K562 (cell line): Measurements from ENCODE around the gene RALGAPA2. TPM values are rescaled to one million over a fixed set of nuclear protein-coding genes. Genes with fewer than 3 reads are reported as not detected.

Experiments
- ATAC-seq: fragments of 200-7000 bp; cut with Tn5 transposase; 3 replicates; pipeline ENCODE4 v1.9.1; 2020; ENCODE audit warnings: moderate library complexity
- BruUV-seq: library from RNA; stranded (reverse); fragments of 400-500 nt; replicated peaks from 2 replicates; lab custom pipeline; 2021; lab: Mats Ljungman, UMichigan
- CTCF ChIA-PET: fragments of 300-600 bp; formaldehyde crosslinking; extraction: SDS; loops from one replicate; lab custom pipeline; 2021; ENCODE audit warnings: low intra/inter-chr PET ratio; lab: Yijun Ruan, JAX
- POLR2A ChIA-PET: fragments of 300-600, 350-650 bp; sonication (Branson Sonifier 250); formaldehyde crosslinking; extraction: SDS; loops from one replicate; lab custom pipeline; 2021; ENCODE audit warnings: antibody characterized with exemption, inconsistent platforms; lab: Yijun Ruan, JAX
- DNase-seq, 4 experiments: peaks; one replicate each; pipeline versions ENCODE4 v3.0.0 to v3.0.0-alpha.2; 2011 to 2018; ENCODE audit warnings: low spot score in 3 of 4, mixed read lengths in 3 of 4; ENCODE audit errors: extremely low read depth in 1 of 4
- FAIRE-seq: peaks from 2 replicates; lab custom pipeline; 2011; peaks lifted over from hg19 to GRCh38; lab: Jason Lieb, UNC
- H2AFZ ChIP-seq: 2 replicates; pipeline ENCODE4 v1.6.0; 2011; ENCODE audit warnings: low read depth, low read length, control low read depth, inconsistent platforms
- H3K27ac ChIP-seq: fragments of 200-600 bp; 3 replicates; pipeline ENCODE4 v1.8.0; 2011; ENCODE audit warnings: low read depth, mild to moderate bottlenecking, control low read depth, inconsistent platforms, low read length, moderate library complexity, mixed read lengths; ENCODE audit errors: extremely low read depth
- H3K27me3 ChIP-seq, 2 experiments: fragments of 300-600 bp in 1 of 2; 2 replicates in 1 of 2; 3 replicates in 1 of 2; pipeline versions ENCODE4 v1.6.0 to v1.8.0; 2011; ENCODE audit warnings: inconsistent platforms in 2 of 2, low read length in 2 of 2, mild to moderate bottlenecking in 1 of 2, mixed read lengths in 1 of 2, moderate library complexity in 1 of 2; ENCODE audit not compliant: control insufficient read depth in 2 of 2, insufficient read depth in 2 of 2
- H3K36me3 ChIP-seq: fragments of 300-600 bp; 3 replicates; pipeline ENCODE4 v1.8.0; 2011; ENCODE audit warnings: mild to moderate bottlenecking, low read length, inconsistent platforms; ENCODE audit not compliant: control insufficient read depth, insufficient read depth
- H3K4me1 ChIP-seq, 2 experiments: fragments of 200-600 bp in 1 of 2; replicated peaks in 1 of 2; 2 replicates in 1 of 2; 3 replicates in 1 of 2; pipeline versions ENCODE4 v1.5.1 to v1.8.0; 2011; ENCODE audit warnings: inconsistent platforms in 2 of 2, low read length in 2 of 2, mild to moderate bottlenecking in 1 of 2, mixed read lengths in 1 of 2, moderate library complexity in 1 of 2; ENCODE audit not compliant: control insufficient read depth in 2 of 2, insufficient read depth in 2 of 2
- H3K4me2 ChIP-seq: 2 replicates; pipeline ENCODE4 v1.6.1; 2011; ENCODE audit warnings: low read length, control low read depth, inconsistent platforms, mixed read lengths; ENCODE audit not compliant: insufficient read depth
- H3K4me3 ChIP-seq: fragments of 200-600 bp; sonication (generic), shearing (Covaris generic); 2 replicates; pipeline ENCODE4 v1.5.1; 2016; ENCODE audit warnings: control low read depth, inconsistent platforms
- H3K79me2 ChIP-seq: fragments of 200-600 bp; 3 replicates; pipeline ENCODE4 v1.8.0; 2011; ENCODE audit warnings: low read length, inconsistent platforms; ENCODE audit not compliant: control insufficient read depth, insufficient read depth
- H3K9ac ChIP-seq, 2 experiments: 2 replicates each; pipeline versions ENCODE4 v1.6.0 to v1.6.1; 2011; ENCODE audit warnings: low read depth in 2 of 2, low read length in 2 of 2, control low read depth in 1 of 2, inconsistent platforms in 1 of 2, mild to moderate bottlenecking in 1 of 2, mixed read lengths in 1 of 2; ENCODE audit not compliant: insufficient read depth in 1 of 2
- H3K9me1 ChIP-seq: one replicate; pipeline ENCODE4 v1.6.0; 2011; ENCODE audit warnings: inconsistent platforms, mild to moderate bottlenecking, low read length, moderate library complexity; ENCODE audit not compliant: control insufficient read depth, insufficient read depth
- H3K9me3 ChIP-seq: replicated peaks from 2 replicates; pipeline ENCODE4 v1.5.1; 2011; ENCODE audit warnings: low read depth, low read length, inconsistent platforms; ENCODE audit not compliant: control insufficient read depth, insufficient read depth
- H4K20me1 ChIP-seq: replicated peaks from 2 replicates; pipeline ENCODE4 v1.6.1; 2011; ENCODE audit warnings: low read length, inconsistent platforms, mixed read lengths; ENCODE audit not compliant: control insufficient read depth, insufficient read depth
- CHD4 ChIP-seq: fragments of 200-600 bp; sonication (generic); IDR thresholded peaks from 3 replicates; pipeline ENCODE4 v1.6.1; 2012; ENCODE audit warnings: low read depth, mild to moderate bottlenecking, mixed read lengths, low read length, inconsistent platforms; ENCODE audit not compliant: insufficient read depth, insufficient replicate concordance, poor library complexity, severe bottlenecking
- ETS1 ChIP-seq: conservative IDR thresholded peaks from 2 replicates; pipeline ENCODE4 v1.6.1; 2011; ENCODE audit warnings: low read depth, mild to moderate bottlenecking, low read length; ENCODE audit not compliant: control insufficient read depth
- HINFP ChIP-seq: fragments of 450-650 bp; conservative IDR thresholded peaks from 2 replicates; pipeline ENCODE4 v1.6.1; 2016; ENCODE audit warnings: missing genetic modification characterization, low read depth, mild to moderate bottlenecking, control low read depth, missing compliant biosample characterization
- MXD1 ChIP-seq: fragments of 250-450 bp; sonication (Bioruptor Pico); IDR thresholded peaks from 2 replicates; pipeline ENCODE4 v1.8.0; 2021; ENCODE audit warnings: borderline replicate concordance, mild to moderate bottlenecking, moderate library complexity; ENCODE audit not compliant: poor library complexity, severe bottlenecking
- PREB ChIP-seq: sonication (generic); formaldehyde crosslinking; IDR thresholded peaks from 2 replicates; pipeline ENCODE4 v1.8.1; 2023; ENCODE audit warnings: mild to moderate bottlenecking, missing genetic modification reagents
- RB1 ChIP-seq: fragments of 450-650 bp; IDR thresholded peaks from 2 replicates; pipeline ENCODE4 v1.6.1; 2017; ENCODE audit warnings: low read depth, mild to moderate bottlenecking
- STAG1 ChIP-seq: sonication (generic); formaldehyde crosslinking; IDR thresholded peaks from 2 replicates; pipeline ENCODE4 v1.5.0; 2020; ENCODE audit warnings: missing genetic modification reagents, borderline replicate concordance
- TRIM28 ChIP-seq: fragments of 450-650 bp; IDR thresholded peaks from 2 replicates; pipeline ENCODE4 v1.6.1; 2017
- XRCC5 ChIP-seq: fragments of 200-400 bp; formaldehyde crosslinking; IDR thresholded peaks from 2 replicates; pipeline ENCODE4 v1.6.1; 2017; ENCODE audit warnings: low read depth, mild to moderate bottlenecking, low read length
- ZFP30 ChIP-seq: fragments of 250-450 bp; sonication (Bioruptor Pico); IDR thresholded peaks from 2 replicates; pipeline ENCODE4 v1.8.0; 2022; ENCODE audit warnings: moderate library complexity, mild to moderate bottlenecking, inconsistent platforms, borderline replicate concordance
- ZNF23 ChIP-seq: fragments of 250-450 bp; sonication (Bioruptor Pico); IDR thresholded peaks from 2 replicates; pipeline ENCODE4 v1.4.0; 2020; ENCODE audit warnings: mild to moderate bottlenecking
- ZNF3 ChIP-seq: fragments of 250-450 bp; sonication (Bioruptor Pico); IDR thresholded peaks from 2 replicates; pipeline ENCODE4 v1.5.0; 2021; ENCODE audit warnings: mild to moderate bottlenecking, moderate library complexity
- ZNF561 ChIP-seq: fragments of 450-650 bp; formaldehyde crosslinking; conservative IDR thresholded peaks from 2 replicates; pipeline ENCODE4 v1.4.0; 2020; ENCODE audit warnings: mild to moderate bottlenecking, moderate library complexity
- ZNF668 ChIP-seq: fragments of 250-450 bp; sonication (Bioruptor Pico); IDR thresholded peaks from 2 replicates; pipeline ENCODE4 v1.8.0; 2022; ENCODE audit warnings: mild to moderate bottlenecking, inconsistent platforms
- ZSCAN29 ChIP-seq: fragments of 450-650 bp; IDR thresholded peaks from 2 replicates; pipeline ENCODE4 v1.6.1; 2017
- WGBS: fragments of 100-300 bp; shearing (Covaris generic); methylation state at CpG from one replicate; pipeline ENCODE4 v1.1.6; 2016; ENCODE audit warnings: low coverage, mixed read lengths; ENCODE audit not compliant: insufficient coverage; ENCODE audit errors: missing lambda C conversion rate; 5-methylcytosine and 5-hydroxymethylcytosine counted together
- in situ Hi-C: fragments of 300-500 bp; cut with MboI; formaldehyde crosslinking; loops from 4 replicates; pipeline ENCODE4 v1.15.0; 2018; ENCODE audit warnings: inconsistent platforms, mixed read lengths
- intact Hi-C: fragments of 100-400 bp; cut with micrococcal nuclease; formaldehyde crosslinking; loops from 2 replicates; pipeline ENCODE4 v1.14.2; 2022
- polyA plus RNA-seq, 8 experiments: library from polyadenylated mRNA; depleted of rRNA in 4 of 8; stranded (reverse) in 5 of 8; unstranded in 3 of 8; fragments of >200 nt; fragmentation: Nextera tagmentation in 2 of 8; fragmentation: Illumina TruSeq in 1 of 8; extraction: Ambion mirVana in 2 of 8; extraction: Trizol in 1 of 8; gene quantifications; 2 replicates each; pipeline versions ENCODE4 v1.2.1 to v1.2.3, GENCODE V29; 2011 to 2014; ENCODE audit warnings: inconsistent platforms in 1 of 8, missing spikeins in 1 of 8
- total RNA-seq, 7 experiments: library from RNA; depleted of rRNA in 6 of 7; stranded (reverse); fragments of >200 nt in 6 of 7; fragmentation: Illumina TruSeq in 2 of 7; extraction: Trizol in 2 of 7; gene quantifications; 2 replicates each; pipeline versions ENCODE4 v1.2.1 to v1.2.3, GENCODE V29; 2011 to 2021; ENCODE audit warnings: low replicate concordance in 1 of 7

Gene RALGAPA2
- total and polyA plus RNA-seq, 9 of the 15 experiments (the other 6 are each of a cell fraction or from before 2014, with no cell fraction given) = 0.35 to 2.7 (median 1.4) TPM

DNA sequence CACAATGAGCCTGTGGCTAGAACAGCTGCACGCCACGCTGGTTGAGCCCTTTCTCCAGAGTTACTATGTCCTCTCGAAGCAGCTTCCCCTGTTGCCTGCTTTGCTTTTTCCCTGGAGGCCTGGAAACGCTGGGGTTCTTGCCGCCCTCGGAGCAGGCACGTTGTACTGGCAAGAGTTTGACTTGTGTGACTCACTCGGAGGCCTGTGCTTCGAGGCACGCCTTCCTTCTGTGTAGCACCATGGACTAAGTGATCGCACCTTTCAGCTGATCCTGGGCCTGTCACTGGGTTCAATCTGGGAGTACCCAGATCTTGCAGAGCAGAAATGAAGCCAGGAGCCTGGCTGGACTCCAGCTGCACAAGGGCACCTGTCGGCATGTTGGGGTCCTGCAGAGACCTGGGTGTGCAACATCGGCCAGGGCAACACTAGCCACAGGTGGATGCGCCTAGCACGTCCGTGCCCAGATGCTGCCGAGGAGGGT, 339.3 kb downstream of the RALGAPA2 start:
- WGBS = under 1% methylated on average over 12 of the region's 17 CpGs
- Histone ChIP-seq H3K79me2 (no peaks in the 10 kb centered on the region), H3K36me3 (no peaks in the 10 kb centered on the region), H2AFZ (no peak overlapping the region), H3K4me2 (no peak overlapping the region), H3K4me1 (no peaks in the 10 kb centered on the region), H3K27me3 (peaks cover 0 to 9% of the 10 kb centered on the region in 2 experiments; a peak in 1 of 5 replicates), H3K9ac (no peak overlapping the region), H4K20me1 (no peaks in the 10 kb centered on the region), H3K27ac (no peak overlapping the region), H3K4me3 (no peak overlapping the region), H3K9me1 (no peaks in the 10 kb centered on the region), H3K9me3 (no peaks in the 10 kb centered on the region)
- intact Hi-C loops (no loop called here), in situ Hi-C loops (no loop called here)
- no peak for FAIRE-seq
- no TSS peak for BruUV-seq
- DNase-seq = no peak
- CTCF ChIA-PET = interaction anchor here (0.6 kb wide), 1 partner anchor 427 kb away, joined by 6 read pairs; no protein-coding TSS in a partner anchor
- POLR2A ChIA-PET = no interaction called here
- ATAC-seq = no peak
- TF ChIP-seq RB1 (no peak), ETS1 (no peak), ZNF561 (CRISPR knock-in tag) (no peak), ZNF3 (CRISPR knock-in tag) (no peak), STAG1 (no peak), PREB (CRISPR knock-in tag) (no peak), HINFP (tag) (no peak), XRCC5 (no peak), ZFP30 (CRISPR knock-in tag) (no peak), ZSCAN29 (no peak), CHD4 (no peak), ZNF23 (CRISPR knock-in tag) (no peak), MXD1 (CRISPR knock-in tag) (no peak), ZNF668 (no peak), TRIM28 (no peak)
